Activated T-helper 1 cell treated with anti-CD3 and anti-CD28 coated beads, Interleukin-12 subunit alpha, Interleukin-12 subunit beta, Interleukin-2, Interleukin-4 antibody, amounts not matched to agents 30 ng/mL and 10 ng/mL and 1 ng/mL, durations not matched to agents 14 hours and 24 hours and 36 hours (primary cell): Measurements from ENCODE around the gene BBOX1. TPM values are rescaled to one million over a fixed set of nuclear protein-coding genes. Genes with fewer than 3 reads are reported as not detected.

Experiments
- DNase-seq: peaks from one replicate; pipeline ENCODE4 v3.0.0; 2021; ENCODE audit warnings: low spot score
- H3K27ac Mint-ChIP-seq: one replicate; pipeline ENCODE4 v1.8.0; 2021; ENCODE audit warnings: mild to moderate bottlenecking, mixed read lengths
- H3K27me3 Mint-ChIP-seq: one replicate; pipeline ENCODE4 v1.8.0; 2022; ENCODE audit warnings: mild to moderate bottlenecking, moderate library complexity, mixed read lengths; ENCODE audit not compliant: insufficient read depth
- H3K36me3 Mint-ChIP-seq: one replicate; pipeline ENCODE4 v1.8.0; 2021; ENCODE audit warnings: low read depth, mixed read lengths
- H3K4me1 Mint-ChIP-seq: one replicate; pipeline ENCODE4 v1.8.0; 2021; ENCODE audit warnings: low read depth, mixed read lengths
- H3K4me3 Mint-ChIP-seq: one replicate; pipeline ENCODE4 v1.8.0; 2021; ENCODE audit warnings: mild to moderate bottlenecking, moderate library complexity, mixed read lengths
- H3K9me3 Mint-ChIP-seq: one replicate; pipeline ENCODE4 v1.8.0; 2021; ENCODE audit warnings: mixed read lengths
- intact Hi-C: fragments of 100-400 bp; cut with micrococcal nuclease; formaldehyde crosslinking; loops from one replicate; pipeline ENCODE4 v1.15.1; 2024
- total RNA-seq: library from RNA; stranded (reverse); gene quantifications from 2 replicates; pipeline ENCODE4 v1.2.3, GENCODE V29; 2022

BBOX1 gene
- total RNA-seq, 1 donor from 2014 or later, result not detected

DNA sequence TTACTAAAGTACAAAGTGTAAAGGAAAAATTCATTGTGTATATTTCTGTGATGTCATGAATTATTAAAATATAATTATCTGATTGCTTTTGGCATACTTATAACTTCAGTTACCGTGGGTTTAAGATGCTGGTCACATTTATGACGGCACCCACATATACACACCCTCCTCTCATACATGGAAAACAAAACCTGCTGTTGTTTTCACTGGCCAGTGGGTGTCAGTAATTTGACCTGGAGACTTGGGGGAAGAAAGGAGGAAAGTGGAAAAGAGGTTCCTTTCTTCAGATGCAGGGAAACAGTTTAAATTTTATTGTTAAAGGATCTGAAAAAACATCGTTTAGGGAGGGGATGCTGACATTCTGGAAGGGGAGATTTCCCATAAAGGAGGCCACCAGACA, 742 bp upstream of the BBOX1 start:
- Mint-ChIP-seq H3K9me3 (peaks cover 25% of the 10 kb centered on the region), H3K36me3 (no peaks in the 10 kb centered on the region), H3K27ac (no peak overlapping the region), H3K27me3 (no peaks in the 10 kb centered on the region), H3K4me3 (no peak overlapping the region), H3K4me1 (no peaks in the 10 kb centered on the region)
- no peak for DNase-seq
- intact Hi-C loops, result no loop called here

DNA sequence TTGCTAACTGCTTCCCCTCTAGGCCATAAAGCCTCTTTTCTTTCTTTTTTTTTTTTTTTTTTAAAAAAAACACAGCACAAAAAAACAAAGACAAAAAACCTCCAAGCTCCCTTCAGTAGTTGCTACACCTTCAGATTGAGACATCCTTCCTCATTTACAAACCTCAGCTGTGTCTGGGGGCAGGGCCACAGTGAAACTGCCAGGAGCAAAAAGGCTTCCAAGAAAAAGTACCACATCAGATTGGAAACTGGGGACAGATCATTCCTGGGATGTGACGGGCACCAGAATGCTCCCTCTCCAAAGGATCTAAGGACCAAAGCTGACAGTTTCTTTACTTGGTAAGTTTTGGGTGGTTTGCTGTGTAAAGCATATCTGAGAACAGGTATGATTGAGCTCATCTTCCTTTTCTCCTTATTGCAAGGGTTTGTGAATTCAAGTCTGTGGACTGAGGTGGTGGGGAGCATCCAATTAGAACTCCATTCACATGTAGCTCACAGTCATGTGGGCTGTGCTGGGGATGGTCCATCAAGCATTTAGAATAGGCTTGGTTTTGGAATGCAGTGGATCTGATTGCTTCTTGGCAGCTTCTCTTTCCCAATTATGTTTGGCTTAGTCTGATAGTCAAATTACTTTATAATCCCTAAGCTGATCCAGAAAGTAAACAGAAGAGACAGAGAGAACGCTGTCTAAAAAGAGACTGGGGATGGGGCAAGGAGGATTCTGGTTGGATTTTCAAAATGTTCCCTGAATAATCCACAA, 705 bp downstream of the BBOX1 start:
- DNase-seq, result no peak
- H3K27ac Mint-ChIP-seq, result no peak overlapping the region
- no peaks in the 10 kb centered on the region for H3K27me3 Mint-ChIP-seq

DNA sequence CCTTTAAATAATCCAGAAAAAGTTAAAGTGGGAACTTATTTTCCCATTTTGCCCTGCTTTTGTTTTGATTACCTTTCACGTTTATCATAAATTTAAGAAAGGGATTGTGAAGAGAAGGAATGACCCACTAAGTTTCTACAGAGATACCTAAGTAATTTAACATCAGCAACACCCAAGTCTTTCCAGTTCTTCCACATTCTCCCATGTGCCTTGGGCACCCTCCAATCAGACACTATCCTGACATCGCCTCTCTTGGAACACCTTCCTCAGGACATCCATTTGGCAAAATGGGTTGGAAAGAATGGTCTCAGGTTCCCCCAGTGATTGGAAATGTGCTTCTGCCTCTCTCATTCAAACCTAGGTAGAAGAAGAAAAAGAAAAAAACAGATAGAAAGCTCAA, 6.3 kb downstream of the BBOX1 start:
- no peak for DNase-seq
- H3K4me3 Mint-ChIP-seq, result no peak overlapping the region
- H3K27me3 Mint-ChIP-seq, result no peaks in the 10 kb centered on the region
- H3K36me3 Mint-ChIP-seq, result no peaks in the 10 kb centered on the region
- H3K9me3 Mint-ChIP-seq, result peaks cover 28% of the 10 kb centered on the region
- no peak overlapping the region for H3K27ac Mint-ChIP-seq
- intact Hi-C loops, result no loop called here
- H3K4me1 Mint-ChIP-seq, result no peaks in the 10 kb centered on the region

More for the DNA sequence above, 705 bp downstream of the BBOX1 start:
- Mint-ChIP-seq H3K36me3 (no peaks in the 10 kb centered on the region), H3K9me3 (peaks cover 17% of the 10 kb centered on the region), H3K4me1 (no peaks in the 10 kb centered on the region), H3K4me3 (no peak overlapping the region)
- intact Hi-C loops, result no loop called here

DNA sequence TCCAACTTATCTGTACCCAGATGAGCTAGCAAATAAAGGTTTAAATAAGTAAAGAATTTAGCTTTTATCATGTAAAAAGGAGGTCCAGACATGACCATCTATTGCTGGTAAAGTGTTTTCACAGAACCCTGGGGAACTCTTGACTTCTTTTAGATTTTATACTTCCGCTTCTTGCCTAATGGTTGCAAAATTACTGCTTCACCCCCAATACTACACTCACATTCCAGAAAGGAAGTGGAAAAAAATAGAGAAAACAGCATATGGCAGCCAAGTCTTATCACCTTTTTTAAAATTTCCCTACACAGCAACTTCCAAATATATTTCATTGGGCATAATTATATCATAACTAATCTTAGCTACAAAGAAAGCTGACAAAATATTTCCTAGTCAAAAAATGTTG, 12.1 kb downstream of the BBOX1 start:
- intact Hi-C loops, result no loop called here
- Mint-ChIP-seq H3K36me3 (no peaks in the 10 kb centered on the region), H3K9me3 (peaks cover 9% of the 10 kb centered on the region), H3K27ac (no peak overlapping the region), H3K4me3 (no peak overlapping the region), H3K4me1 (no peaks in the 10 kb centered on the region), H3K27me3 (no peaks in the 10 kb centered on the region)
- no peak for DNase-seq

DNA sequence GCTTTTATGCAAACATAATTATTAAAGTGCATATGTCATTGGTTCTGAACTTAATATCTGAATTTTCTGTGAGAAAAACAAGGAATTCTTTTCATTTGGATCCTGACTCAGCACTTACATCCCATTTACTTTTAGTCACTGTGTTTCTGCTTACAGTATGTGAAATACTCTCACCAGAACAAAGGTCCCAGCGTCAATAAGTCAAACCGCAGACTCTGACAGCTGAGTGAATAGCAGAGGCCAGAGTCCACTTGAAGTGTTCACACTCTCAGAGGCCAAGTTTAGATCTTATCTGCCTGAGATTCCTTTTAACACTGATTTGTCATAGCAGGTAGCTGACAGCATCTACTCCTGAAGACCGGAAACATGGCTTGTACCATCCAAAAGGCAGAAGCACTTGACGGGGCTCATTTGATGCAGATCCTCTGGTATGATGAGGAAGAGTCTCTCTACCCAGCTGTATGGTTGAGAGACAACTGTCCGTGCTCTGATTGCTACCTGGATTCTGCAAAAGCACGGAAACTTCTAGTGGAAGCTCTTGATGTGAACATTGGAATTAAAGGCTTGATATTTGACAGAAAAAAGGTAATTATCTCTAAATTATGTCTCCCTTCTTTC, 14.6 kb downstream of the BBOX1 start:
- H3K36me3 Mint-ChIP-seq, result no peaks in the 10 kb centered on the region
- no peak overlapping the region for H3K4me3 Mint-ChIP-seq
- no peak overlapping the region for H3K27ac Mint-ChIP-seq
- no peak for DNase-seq
- H3K27me3 Mint-ChIP-seq, result no peaks in the 10 kb centered on the region
- intact Hi-C loops, result no loop called here
- no peaks in the 10 kb centered on the region for H3K4me1 Mint-ChIP-seq
- no peaks in the 10 kb centered on the region for H3K9me3 Mint-ChIP-seq

DNA sequence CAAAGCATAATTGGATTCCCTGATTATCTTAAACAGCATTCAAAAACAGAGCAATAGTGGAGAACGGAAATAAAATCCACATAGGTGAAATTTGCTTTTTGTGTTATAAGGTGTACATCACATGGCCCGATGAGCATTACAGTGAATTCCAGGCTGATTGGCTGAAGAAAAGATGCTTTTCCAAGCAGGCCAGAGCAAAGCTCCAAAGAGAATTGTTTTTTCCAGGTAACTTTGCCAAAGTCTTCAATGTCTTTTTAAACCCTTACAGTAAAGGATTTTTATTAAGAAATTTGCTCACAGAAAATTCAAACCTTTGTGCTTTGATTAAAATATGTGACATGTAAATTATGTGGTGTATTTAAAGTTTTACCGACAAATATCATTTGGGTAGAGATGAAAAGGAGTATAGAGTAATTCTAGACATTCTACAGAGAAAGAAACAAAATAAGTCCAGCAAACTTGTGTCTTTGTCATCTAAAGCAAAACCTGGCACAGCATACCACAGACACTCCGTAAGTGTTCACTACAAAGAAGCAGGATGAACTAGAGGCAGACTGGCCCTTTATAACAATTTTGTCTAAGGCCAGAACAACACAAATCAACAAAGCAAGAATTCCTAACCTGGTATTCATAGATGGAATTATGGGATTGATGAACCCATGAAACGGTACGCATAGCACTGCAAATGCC, 16.6 kb downstream of the BBOX1 start:
- Mint-ChIP-seq H3K36me3 (no peaks in the 10 kb centered on the region), H3K4me3 (no peak overlapping the region), H3K4me1 (no peaks in the 10 kb centered on the region)

DNA sequence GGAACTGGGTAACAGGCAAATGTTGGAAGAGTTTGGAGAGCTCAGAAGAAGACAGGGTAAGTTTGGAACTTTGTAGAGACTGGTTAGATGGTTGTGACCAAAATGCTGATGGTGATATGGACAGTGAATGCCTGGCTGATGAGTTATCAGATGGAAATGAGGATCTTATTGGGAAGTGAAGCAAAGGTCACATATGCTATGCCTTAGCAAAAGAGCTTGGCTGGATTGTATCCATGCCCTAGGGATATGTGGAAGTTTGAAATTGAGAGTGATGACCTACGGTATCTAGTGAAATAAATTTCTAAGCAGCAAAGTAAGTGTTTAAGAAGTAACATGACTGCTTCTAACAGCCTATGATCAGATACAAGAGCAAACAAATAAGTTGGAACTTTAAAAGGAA, 17.8 kb downstream of the BBOX1 start:
- Mint-ChIP-seq H3K9me3 (peaks cover 4% of the 10 kb centered on the region), H3K4me1 (no peaks in the 10 kb centered on the region), H3K27me3 (no peaks in the 10 kb centered on the region), H3K27ac (no peak overlapping the region), H3K4me3 (no peak overlapping the region), H3K36me3 (no peaks in the 10 kb centered on the region)
- no peak for DNase-seq
- intact Hi-C loops, result no loop called here

More for the DNA sequence above, 16.6 kb downstream of the BBOX1 start:
- Mint-ChIP-seq H3K27ac (no peak overlapping the region), H3K27me3 (no peaks in the 10 kb centered on the region), H3K9me3 (no peaks in the 10 kb centered on the region)
- DNase-seq, result no peak
- intact Hi-C loops, result no loop called here

DNA sequence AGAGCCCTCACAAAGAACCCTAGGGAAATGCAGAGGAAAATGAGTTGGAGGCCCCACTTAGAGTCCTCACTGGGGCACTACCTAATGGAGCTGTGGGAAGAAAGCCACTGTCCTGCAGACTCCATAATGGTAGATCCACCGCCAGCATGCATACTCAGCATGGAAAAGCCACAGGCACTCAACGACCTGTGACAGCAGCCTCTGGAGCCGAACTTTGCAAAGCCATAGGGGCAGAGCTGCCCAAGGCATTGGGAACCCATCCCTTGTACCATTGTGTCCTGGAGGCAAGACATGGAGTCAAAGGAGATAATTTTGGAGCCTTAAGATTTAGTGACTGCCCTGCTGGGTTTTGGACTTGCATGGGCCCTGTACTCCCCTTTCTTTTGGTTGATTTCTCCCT, 18.8 kb downstream of the BBOX1 start:
- Mint-ChIP-seq H3K36me3 (no peaks in the 10 kb centered on the region), H3K4me1 (no peaks in the 10 kb centered on the region), H3K27ac (no peak overlapping the region), H3K27me3 (no peaks in the 10 kb centered on the region), H3K9me3 (peaks cover 6% of the 10 kb centered on the region), H3K4me3 (no peak overlapping the region)
- intact Hi-C loops, result no loop called here
- DNase-seq, result no peak

DNA sequence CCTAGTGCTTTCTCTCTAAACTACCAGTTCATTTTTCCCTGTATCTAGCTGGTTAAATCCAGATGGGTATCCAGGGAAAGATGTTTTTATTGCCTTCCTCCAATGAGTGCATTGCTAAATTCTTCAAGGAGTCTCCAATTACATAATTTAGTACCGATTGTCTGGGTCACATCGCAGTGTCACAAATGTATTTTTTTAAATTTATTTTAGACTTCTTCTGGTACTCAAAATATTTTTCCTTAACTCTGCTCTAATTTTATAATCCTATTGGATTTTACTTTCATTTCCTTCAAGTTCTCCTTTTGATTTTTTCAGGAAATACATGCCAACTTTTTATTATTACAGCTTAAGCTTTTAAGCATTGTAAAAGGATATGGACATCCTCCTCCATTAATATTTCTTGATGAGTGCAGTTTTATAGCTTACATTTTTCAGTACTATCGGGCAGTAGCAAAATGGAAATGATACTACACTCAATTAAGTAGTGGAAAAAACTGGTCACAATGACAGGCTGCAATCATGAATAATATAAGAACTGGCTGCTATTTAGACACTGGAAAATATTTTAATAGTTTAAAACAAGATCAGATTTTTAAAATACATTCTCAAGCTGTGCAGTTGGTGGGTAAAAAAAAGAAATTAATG, 20.3 kb downstream of the BBOX1 start:
- Mint-ChIP-seq H3K27me3 (no peaks in the 10 kb centered on the region), H3K9me3 (peaks cover 8% of the 10 kb centered on the region), H3K36me3 (no peaks in the 10 kb centered on the region), H3K27ac (no peak overlapping the region), H3K4me1 (no peaks in the 10 kb centered on the region), H3K4me3 (no peak overlapping the region)
- DNase-seq, result no peak
- intact Hi-C loops, result no loop called here

DNA sequence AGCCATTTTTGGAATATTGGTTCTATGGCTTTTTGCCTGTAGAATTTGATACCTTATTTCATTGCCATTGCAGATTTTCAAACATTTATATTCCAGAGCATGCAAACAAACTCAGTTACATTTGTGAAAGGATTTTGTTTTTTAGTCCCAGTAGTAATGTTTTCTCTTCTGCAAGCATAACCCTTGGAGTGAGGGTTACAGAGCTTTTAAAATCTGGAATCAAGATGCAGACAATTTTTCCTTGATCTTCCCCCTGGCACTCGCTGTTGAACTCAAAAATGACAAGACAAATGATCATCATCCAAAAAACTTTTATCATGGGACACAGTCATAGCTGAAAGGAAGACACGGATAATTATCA, 20.8 kb downstream of the BBOX1 start:
- Mint-ChIP-seq H3K9me3 (peaks cover 8% of the 10 kb centered on the region), H3K36me3 (no peaks in the 10 kb centered on the region), H3K27ac (no peak overlapping the region), H3K4me3 (no peak overlapping the region), H3K27me3 (no peaks in the 10 kb centered on the region), H3K4me1 (no peaks in the 10 kb centered on the region)
- intact Hi-C loops, result no loop called here
- DNase-seq, result no peak

DNA sequence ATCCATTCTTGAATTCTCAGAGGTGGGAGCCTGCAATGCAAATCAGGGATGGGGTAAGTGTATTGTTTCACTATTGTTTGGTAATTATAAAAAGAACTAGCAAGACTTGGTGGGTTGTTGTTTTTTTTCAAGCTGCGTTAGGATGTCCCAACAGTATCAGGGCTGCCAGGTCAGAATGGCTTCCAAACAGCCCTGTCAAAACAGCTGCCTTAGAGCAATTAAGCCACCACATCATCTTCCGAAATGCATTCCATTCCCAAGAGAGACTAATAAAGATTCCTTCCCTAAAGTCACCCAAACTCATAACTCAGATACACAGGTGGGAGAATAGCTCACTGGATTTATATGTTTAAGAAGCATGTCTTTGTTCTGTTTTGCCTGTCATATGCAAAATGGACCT, 23.5 kb downstream of the BBOX1 start:
- Mint-ChIP-seq H3K36me3 (no peaks in the 10 kb centered on the region), H3K4me3 (no peak overlapping the region), H3K4me1 (no peaks in the 10 kb centered on the region), H3K9me3 (peaks cover 8% of the 10 kb centered on the region), H3K27ac (no peak overlapping the region), H3K27me3 (no peaks in the 10 kb centered on the region)
- intact Hi-C loops, result no loop called here
- no peak for DNase-seq

DNA sequence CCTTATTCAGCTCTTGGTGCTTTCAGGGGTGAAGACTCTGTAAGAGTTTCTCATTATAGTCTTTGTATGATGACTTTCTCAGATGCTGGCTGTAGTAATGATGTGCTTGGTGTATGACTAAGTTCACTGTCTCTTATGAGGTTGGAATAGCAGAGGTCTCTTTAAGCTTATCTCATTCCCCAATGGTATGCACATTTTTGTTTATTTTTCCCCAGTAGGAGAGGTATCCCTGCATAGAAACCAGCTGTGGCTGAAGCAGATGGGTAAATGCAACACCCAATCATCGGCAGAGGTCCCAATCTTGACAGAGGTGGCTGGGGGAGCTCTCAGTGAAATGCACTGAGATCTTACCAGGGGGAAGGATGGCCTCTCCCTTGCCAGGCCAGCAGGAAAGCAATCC, 34.6 kb downstream of the BBOX1 start:
- Mint-ChIP-seq H3K9me3 (no peaks in the 10 kb centered on the region), H3K4me1 (no peaks in the 10 kb centered on the region), H3K27me3 (no peaks in the 10 kb centered on the region), H3K27ac (no peak overlapping the region), H3K36me3 (no peaks in the 10 kb centered on the region), H3K4me3 (no peak overlapping the region)
- intact Hi-C loops, result no loop called here
- DNase-seq, result no peak

DNA sequence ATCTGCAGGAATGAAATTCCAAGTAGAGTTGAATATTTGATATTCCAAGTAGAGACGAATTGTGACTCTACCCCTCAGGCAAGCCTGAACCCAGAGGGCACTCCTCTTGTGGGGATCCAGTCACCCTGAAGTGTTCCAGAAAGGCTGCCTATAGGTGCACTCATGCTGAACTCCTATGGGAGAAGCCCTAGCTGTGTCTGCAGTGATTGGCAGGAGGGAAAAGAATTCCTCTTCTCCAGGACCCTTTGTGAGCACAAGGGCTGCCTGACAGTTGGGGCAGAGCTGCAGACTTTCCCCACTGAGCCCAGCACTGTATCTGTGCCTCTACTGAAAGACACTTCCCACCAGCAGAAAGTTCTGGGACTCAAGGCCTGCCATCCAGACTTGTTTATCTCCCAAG, 35.0 kb downstream of the BBOX1 start:
- intact Hi-C loops, result no loop called here
- Mint-ChIP-seq H3K4me1 (no peaks in the 10 kb centered on the region), H3K27me3 (no peaks in the 10 kb centered on the region), H3K4me3 (no peak overlapping the region), H3K9me3 (no peaks in the 10 kb centered on the region), H3K27ac (no peak overlapping the region), H3K36me3 (no peaks in the 10 kb centered on the region)
- no peak for DNase-seq
